Hepatocyte (in vitro differentiated cells): ENCODE data around the gene RANGRF.

ENCODE experiments used
- EZH2 ChIP-seq: fragments of 200-600 bp; sonication (generic); IDR thresholded peaks from 2 replicates; pipeline ENCODE4 v1.6.1; 2016; ENCODE audit warnings: antibody characterized with exemption, mild to moderate bottlenecking, borderline replicate concordance
- EZH2phosphoT487 ChIP-seq: fragments of 200-600 bp; sonication (generic); IDR thresholded peaks from one replicate; pipeline ENCODE4 v1.6.1; 2018; ENCODE audit warnings: antibody characterized with exemption, mild to moderate bottlenecking, low read depth, moderate library complexity; ENCODE audit not compliant: unreplicated experiment, severe bottlenecking
- TF ChIP-seq, protein P1 (sequence below): fragments of 200-600 bp; sonication (generic); IDR thresholded peaks from 2 replicates; pipeline ENCODE4 v1.5.1; 2016; ENCODE audit warnings: antibody characterized with exemption, mild to moderate bottlenecking; ENCODE audit not compliant: poor library complexity

DNA sequence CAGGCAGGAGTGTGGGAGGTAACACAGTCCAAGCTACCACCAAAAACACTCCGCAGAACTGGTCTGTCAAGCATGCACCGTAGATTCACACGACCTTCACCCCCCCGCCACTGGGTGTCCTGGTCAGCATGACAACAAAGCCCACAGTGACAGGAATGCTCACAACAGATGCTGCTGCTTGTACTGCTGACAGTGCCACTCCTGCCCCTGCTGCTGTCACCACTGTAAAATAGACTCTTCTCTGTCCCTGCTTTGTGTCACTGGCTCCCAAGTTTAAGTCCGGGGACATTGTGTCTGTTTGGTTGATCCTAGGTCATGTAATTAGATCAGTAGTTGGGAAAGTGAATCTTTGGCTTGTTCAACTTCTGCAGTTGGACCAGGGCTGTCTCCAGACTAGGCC, 44.2 kb downstream of the RANGRF start:
- TF ChIP-seq, protein P1, sequence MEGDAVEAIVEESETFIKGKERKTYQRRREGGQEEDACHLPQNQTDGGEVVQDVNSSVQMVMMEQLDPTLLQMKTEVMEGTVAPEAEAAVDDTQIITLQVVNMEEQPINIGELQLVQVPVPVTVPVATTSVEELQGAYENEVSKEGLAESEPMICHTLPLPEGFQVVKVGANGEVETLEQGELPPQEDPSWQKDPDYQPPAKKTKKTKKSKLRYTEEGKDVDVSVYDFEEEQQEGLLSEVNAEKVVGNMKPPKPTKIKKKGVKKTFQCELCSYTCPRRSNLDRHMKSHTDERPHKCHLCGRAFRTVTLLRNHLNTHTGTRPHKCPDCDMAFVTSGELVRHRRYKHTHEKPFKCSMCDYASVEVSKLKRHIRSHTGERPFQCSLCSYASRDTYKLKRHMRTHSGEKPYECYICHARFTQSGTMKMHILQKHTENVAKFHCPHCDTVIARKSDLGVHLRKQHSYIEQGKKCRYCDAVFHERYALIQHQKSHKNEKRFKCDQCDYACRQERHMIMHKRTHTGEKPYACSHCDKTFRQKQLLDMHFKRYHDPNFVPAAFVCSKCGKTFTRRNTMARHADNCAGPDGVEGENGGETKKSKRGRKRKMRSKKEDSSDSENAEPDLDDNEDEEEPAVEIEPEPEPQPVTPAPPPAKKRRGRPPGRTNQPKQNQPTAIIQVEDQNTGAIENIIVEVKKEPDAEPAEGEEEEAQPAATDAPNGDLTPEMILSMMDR = no peak
- no peak for TF ChIP-seq EZH2
- TF ChIP-seq EZH2phosphoT487 = no peak
